Stimulated activated CD4-positive, alpha-beta T cell treated with anti-CD3 and anti-CD28 coated beads, Interleukin-4, amount 100 ng/mL, for 48 hours (primary cell): ENCODE results near the gene PSKH1.

Experiments used
- DNase-seq, 2 donors: peaks; one replicate each; pipeline ENCODE4 v3.0.0-alpha.2; 2020; ENCODE audit warnings: low read depth in 2 of 2

Gene PSKH1

DNA sequence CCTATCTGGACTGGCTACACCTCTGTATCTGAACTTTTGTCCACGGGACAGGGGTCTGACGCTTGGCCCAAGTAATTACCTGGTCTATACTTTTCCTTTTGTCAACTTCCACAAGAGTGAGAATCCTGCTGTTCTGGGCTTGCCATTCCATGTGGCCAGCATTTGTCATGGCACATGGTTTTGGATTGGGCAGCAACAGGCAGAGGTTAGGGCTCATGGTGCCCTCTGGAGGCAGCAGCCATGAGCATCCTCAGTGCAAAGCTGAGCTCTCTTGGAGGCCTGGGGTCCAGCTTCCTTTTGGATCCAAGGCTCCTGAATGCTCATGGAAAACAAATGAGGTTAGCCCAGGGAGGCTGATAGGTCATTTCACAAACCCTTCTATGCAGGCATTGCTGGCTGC lies 27.7 kb upstream of the PSKH1 start:
- DNase-seq: no peak

DNA sequence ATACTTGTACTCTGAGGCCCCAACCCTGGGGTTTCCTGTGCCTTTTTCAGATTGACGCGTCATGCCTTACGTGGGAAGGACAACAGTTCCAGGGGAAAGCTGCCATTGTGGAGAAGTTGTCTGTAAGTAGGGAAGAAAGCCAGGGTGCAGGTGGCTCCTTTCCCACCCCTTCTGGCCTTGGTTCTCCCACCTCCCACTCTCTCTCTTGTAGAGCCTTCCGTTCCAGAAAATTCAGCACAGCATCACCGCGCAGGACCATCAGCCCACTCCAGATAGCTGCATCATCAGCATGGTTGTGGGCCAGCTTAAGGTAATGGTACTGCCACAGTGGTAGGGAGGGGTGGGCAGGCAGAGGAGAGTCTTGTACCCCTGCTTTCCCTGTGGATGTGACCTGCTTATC lies 24.8 kb upstream of the PSKH1 start:
- DNase-seq: no peak

- DNase-seq: no peak
Observed at GRCh38 chr16:67869653-67870052, 23.4 kb upstream of the PSKH1 start.

DNA sequence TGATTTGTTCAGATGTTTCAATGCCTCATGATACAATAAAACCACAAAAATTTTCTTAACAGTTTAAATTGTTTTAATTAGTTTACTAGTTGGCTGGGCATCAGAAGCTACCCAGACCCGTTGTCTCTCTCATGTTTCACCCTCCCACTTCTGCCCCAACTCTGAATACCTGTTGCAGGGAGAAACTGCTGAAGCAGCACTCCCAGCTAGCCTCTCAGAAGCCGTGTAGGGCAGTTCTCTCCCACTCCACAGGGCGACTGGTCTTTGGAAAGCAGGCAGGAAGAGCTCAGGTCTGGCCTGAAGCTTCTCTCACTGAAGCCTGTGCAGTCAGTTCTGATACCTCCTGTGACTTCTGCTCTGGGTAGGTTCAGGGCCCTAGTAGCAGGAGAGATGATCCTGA lies 21.8 kb upstream of the PSKH1 start:
- DNase-seq: no peak

- DNase-seq: no peak
Observed at GRCh38 chr16:67872131-67872630, 20.9 kb upstream of the PSKH1 start.

GRCh38 chr16:67872631-67873434 lies 20.2 kb upstream of the PSKH1 start, which contains the start of gene EDC4:
TSS of gene EDC4 (plus strand) at chr16:67873052. CDS start at chr16:67873262, 210 bp downstream.
- peak; percentile 84 to 86 for DNase-seq

- DNase-seq: no peak
Observed at GRCh38 chr16:67873435-67874370, 19.4 kb upstream of the PSKH1 start.

DNA sequence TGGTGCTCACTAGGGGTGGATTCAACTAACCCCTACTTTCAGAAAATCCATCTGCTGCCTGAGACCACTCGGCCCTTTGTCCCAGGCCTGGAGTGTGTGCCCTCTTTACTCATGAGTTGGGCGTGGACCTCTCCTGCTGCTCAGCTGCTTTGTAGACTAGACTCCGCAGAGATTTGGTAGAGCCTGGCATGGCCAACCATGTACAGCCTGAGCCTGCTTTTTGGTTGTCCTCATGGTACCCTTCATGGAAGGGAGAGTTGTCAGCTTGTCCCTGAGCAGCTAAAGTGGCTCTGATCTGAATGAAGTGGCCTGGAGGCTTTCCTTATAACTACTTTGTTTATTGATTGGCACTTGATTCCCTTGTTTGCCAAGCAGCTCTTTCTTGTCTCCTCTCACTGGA lies 18.7 kb upstream of the PSKH1 start:
- DNase-seq: no peak

GRCh38 chr16:67877064-67877463 lies 16.0 kb upstream of the PSKH1 start:
- DNase-seq: no peak

DNA sequence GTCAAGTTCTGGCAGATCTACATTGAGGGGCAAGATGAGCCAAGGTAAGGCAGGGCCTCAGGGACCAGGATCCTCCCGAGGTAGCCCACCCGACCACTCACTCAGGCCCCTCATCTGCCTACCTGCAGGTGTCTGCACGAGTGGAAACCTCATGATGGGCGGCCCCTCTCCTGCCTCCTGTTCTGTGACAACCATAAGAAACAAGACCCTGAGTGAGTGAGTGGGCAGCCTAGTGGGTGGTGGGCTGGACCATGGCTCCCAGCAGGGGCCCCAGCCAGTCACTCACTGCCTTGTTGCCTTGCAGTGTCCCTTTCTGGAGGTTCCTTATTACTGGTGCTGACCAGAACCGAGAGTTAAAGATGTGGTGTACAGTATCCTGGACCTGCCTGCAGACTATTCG lies 14.8 kb upstream of the PSKH1 start:
- DNase-seq: no peak

DNA sequence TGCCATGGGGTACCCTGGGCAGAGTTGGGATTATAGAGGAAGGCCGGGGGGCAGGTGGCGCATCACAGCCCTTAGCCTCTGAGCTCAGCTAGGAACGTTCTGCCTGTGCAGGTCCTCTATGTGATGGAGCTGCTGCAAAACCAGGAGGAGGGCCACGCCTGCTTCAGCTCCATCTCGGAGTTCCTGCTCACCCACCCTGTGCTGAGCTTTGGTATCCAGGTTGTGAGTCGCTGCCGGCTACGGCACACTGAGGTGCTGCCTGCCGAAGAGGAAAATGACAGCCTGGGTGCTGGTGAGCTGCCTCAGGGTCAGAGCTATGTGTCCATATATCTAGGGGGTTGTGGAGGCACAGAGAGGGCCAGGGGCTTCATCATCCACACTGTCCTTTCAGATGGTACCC lies 14.2 kb upstream of the PSKH1 start:
- DNase-seq: no peak

DNA sequence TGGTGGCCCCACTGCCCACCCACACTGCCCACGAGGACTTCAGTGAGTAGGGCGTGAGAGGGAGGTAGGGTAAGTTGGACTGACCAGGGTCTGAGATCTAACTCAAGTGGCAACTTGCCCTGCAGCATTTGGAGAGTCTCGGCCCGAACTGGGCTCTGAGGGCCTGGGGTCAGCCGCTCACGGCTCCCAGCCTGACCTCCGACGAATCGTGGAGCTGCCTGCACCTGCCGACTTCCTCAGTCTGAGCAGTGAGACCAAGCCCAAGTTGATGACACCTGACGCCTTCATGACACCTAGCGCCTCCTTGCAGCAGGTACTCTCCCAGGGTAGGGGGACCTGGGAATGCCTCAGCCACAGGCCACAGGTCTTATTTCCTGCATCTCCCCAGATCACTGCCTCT lies 13.6 kb upstream of the PSKH1 start:
- DNase-seq: no peak

GRCh38 chr16:67879936-67880335 lies 13.1 kb upstream of the PSKH1 start:
- DNase-seq: no peak

- no peak for DNase-seq
Observed at GRCh38 chr16:67880584-67880983, 12.5 kb upstream of the PSKH1 start.

GRCh38 chr16:67881621-67882161 lies 11.4 kb upstream of the PSKH1 start:
- no peak for DNase-seq

- no peak for DNase-seq
Observed at GRCh38 chr16:67882374-67883145, 10.5 kb upstream of the PSKH1 start.

DNA sequence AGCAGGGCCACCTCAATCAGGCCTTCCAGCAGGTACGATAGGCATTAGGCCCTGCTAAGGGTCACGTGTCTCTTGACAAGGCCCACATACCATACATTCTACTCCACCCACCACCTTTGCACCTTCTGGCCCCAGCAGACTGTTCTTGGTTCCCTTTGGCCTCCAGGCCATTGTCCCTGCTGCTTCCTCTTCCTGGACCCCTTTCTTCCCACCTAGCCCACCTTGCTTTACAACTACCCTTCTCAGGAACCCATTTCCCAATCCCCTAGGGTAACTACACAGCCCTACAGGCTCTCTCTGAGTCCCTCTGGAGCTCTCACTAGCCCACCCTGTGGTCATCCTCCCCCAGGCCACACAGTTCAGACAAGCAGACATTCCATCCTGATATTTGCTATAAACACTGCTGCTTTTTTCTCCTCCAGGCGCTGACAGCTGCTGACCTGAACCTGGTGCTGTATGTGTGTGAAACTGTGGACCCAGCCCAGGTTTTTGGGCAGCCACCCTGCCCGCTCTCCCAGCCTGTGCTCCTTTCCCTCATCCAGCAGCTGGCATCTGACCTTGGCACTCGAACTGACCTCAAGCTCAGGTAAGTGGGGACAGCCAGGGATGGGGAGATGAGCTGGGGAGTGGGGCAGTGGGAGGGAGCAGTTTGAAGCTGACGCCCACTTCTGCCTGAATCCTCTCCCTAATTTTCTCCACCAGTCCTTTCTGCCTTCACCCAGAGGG lies 9.7 kb upstream of the PSKH1 start:
- no peak for DNase-seq

- peak; percentile 55 to 73 for DNase-seq
Observed at GRCh38 chr16:67883872-67884261, 9.2 kb upstream of the PSKH1 start.

DNA sequence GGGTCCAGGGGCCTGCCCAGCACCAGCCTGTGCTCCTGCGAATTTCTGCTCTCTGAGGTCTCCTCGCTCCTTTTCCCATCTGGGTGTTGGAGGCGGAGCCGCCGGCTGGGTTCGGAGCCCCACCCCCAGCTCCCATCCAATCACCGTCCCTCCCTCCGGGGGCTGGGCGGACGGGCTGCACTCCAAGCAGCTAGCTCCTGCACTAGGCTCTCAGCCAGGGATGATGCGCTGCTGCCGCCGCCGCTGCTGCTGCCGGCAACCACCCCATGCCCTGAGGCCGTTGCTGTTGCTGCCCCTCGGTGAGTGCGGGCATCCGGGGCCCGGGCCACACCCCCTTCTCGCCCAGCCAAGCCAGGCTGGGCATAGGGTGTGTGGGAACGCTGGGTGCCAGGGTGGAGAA lies 8.4 kb upstream of the PSKH1 start, which contains the start of gene NRN1L:
NRN1L (plus strand) TSS at position 202 of the 400 bp plus-strand sequence; CDS start at position 221, 19 bp downstream.
- DNase-seq: no peak

DNA sequence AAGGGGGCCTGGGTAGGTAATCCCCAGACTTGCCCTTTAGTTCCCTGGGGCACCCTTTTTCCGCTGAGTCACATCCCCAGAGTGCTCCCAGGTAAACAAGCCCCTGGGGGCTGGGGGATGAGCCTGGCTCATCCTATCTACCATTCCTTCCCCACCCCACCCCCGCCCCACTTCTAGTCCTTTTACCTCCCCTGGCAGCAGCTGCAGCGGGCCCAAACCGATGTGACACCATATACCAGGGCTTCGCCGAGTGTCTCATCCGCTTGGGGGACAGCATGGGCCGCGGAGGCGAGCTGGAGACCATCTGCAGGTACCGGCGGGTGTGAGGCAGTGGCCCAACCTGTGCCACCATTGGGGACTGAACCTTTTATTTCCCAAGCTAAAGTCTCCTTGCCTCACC lies 7.5 kb upstream of the PSKH1 start:
- no peak for DNase-seq

DNA sequence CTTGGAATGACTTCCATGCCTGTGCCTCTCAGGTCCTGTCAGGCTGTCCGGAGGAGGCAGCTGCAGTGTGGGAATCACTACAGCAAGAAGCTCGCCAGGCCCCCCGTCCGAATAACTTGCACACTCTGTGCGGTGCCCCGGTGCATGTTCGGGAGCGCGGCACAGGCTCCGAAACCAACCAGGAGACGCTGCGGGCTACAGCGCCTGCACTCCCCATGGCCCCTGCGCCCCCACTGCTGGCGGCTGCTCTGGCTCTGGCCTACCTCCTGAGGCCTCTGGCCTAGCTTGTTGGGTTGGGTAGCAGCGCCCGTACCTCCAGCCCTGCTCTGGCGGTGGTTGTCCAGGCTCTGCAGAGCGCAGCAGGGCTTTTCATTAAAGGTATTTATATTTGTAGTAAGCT lies 7.1 kb upstream of the PSKH1 start:
- no peak for DNase-seq
